Measurements from ENCODE around the gene SLC4A7. TPM values are rescaled to one million over a fixed set of nuclear protein-coding genes. Genes with fewer than 3 reads are reported as not detected.

The SLC4A7 gene
- total and polyA plus RNA-seq, 2 donors (not counting 3 experiments of a cell fraction or from before 2014, with no cell fraction given) = 7.8 to 50.9 TPM

DNA sequence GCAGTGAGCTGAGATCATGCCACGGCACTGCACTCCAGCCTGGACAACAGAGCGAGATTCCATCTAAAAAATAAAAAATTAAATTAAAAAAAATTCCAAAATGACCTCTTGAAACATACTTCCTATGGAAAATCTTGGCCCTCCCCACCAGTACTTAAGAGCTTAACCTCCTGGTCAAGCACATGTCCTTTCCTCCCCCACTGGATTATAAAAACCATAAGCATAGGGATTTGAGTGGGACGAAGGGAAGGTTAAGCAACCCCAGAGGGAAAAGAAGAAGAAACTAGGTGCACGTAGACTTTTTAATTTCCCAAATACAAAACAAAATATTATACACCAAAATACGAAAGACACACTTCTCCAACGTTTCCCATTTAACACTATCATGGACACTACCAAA, 25.3 kb downstream of the SLC4A7 start:
- FAIRE-seq (no peak), DNase-seq (ENCODE audit: low read depth, low spot score) (no peak)
- TF ChIP-seq CTCF (IDR thresholded peaks at IDR 0.05; ENCODE audit: extremely low read depth in 1 of 2, insufficient read depth in 1 of 2, low read depth in 1 of 2, low read length in 2 of 2) (no peak), MYC (IDR thresholded peaks at IDR 0.05; ENCODE audit: low read depth, low read length) (no peak), MAX (IDR thresholded peaks at IDR 0.05; ENCODE audit: insufficient read depth, insufficient read length) (no peak), EZH2 (IDR thresholded peaks at IDR 0.05; ENCODE audit: borderline replicate concordance, low read depth, low read length, severe bottlenecking) (no peak), GATA2 (IDR thresholded peaks at IDR 0.05; ENCODE audit: insufficient read depth, insufficient read length, low read depth, low read length) (no peak), FOS (IDR thresholded peaks at IDR 0.05; ENCODE audit: borderline replicate concordance, insufficient read depth, low read length) (no peak), POLR2A (IDR thresholded peaks at IDR 0.05; ENCODE audit: low read depth, low read length) (no peak), JUN (IDR thresholded peaks at IDR 0.05; ENCODE audit: borderline replicate concordance, insufficient read depth, insufficient read length, low read depth) (no peak), POLR2AphosphoS5 (IDR thresholded peaks at IDR 0.05; ENCODE audit: insufficient read depth, low read depth, low read length) (no peak)
- Histone ChIP-seq H3K9me3 (replicated peaks; ENCODE audit: control insufficient read depth, insufficient read depth, low read length) (no peaks in the 10 kb centered on the region), H3K9me1 (replicated peaks; ENCODE audit: control insufficient read depth, extremely low read depth, insufficient read depth, low read length) (no peaks in the 10 kb centered on the region), H3K36me3 (ENCODE audit: control insufficient read depth in 2 of 2, extremely low read depth in 1 of 2, insufficient read depth in 2 of 2, low read length in 2 of 2) (no peaks in the 10 kb centered on the region), H3K9ac (replicated peaks; ENCODE audit: extremely low read depth, insufficient read depth, low read length) (no peak overlapping the region), H4K20me1 (replicated peaks; ENCODE audit: control insufficient read depth, extremely low read depth, insufficient read depth, low read length) (peaks cover 7% of the 10 kb centered on the region), H3K27ac (ENCODE audit: insufficient read depth, low read depth, low read length) (no peak overlapping the region), H2AFZ (ENCODE audit: low read depth, low read length) (no peak overlapping the region), H3K79me2 (ENCODE audit: control insufficient read depth, insufficient read depth, low read length) (peaks cover 99% of the 10 kb centered on the region), H3K4me3 (replicated peaks in 1 of 3; ENCODE audit: insufficient read depth in 1 of 3, low read depth in 1 of 3, low read length in 3 of 3) (no peak overlapping the region), H3K4me1 (ENCODE audit: control insufficient read depth, extremely low read depth, insufficient read depth, low read length) (no peaks in the 10 kb centered on the region), H3K4me2 (ENCODE audit: insufficient read depth, low read length) (no peak overlapping the region), H3K27me3 (ENCODE audit: control insufficient read depth in 2 of 2, insufficient read depth in 2 of 2, low read length in 2 of 2) (no peaks in the 10 kb centered on the region)
- POLR2A ChIA-PET = no interaction called here
- dilution Hi-C loops (cut with MboI; ENCODE audit: extremely low pct_ligation_motif_present, low sequenced_read_pairs) (no loop called here), intact Hi-C loops (cut with micrococcal nuclease) (loop anchor here (10.0 kb wide), 1 partner anchor 886 kb away; the partner anchor contains the start of genes AZI2 and ZCWPW2)
- BruUV-seq (replicated peaks) = no TSS peak
- CTCF ChIA-PET = interaction anchor here (1.4 to 1.8 kb wide), 4 partner anchors 9 to 222 kb away, joined by 3 to 8 read pairs (median 4); no protein-coding TSS in a partner anchor

Measured in endothelial cell of umbilical vein (primary cell).